ENCODE results near the gene NMB.

The NMB gene

GRCh38 chr15:84616235-84616634 lies 41.8 kb downstream of the NMB start:
- FAIRE-seq (no peak), DNase-seq (ENCODE audit: insufficient read length, low spot score) (no peak)
- TF ChIP-seq POLR2A (IDR thresholded peaks at IDR 0.05; ENCODE audit: low read depth, low read length) = no peak

DNA sequence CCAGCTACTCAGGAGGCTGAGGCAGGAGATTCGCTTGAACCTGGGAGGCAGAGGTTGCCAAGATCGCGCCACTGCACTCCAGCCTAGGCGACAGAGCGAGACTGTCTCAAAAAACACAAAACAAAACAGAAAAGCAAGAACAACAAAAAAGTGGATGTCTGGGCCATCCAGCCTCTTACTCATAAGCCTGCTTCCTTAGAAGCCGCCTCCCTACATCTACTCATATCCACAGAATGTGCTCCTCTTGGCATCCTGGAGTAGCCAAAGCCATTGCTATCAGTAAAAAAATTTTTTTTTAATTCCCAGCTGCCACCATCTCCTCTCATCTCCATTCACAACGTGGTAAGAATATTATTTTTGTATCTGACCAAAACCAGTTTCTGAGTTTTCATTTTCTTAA lies 46.4 kb downstream of the NMB start:
- TF ChIP-seq POLR2A (IDR thresholded peaks at IDR 0.05; ENCODE audit: low read depth, low read length) = no peak
- FAIRE-seq (no peak), DNase-seq (ENCODE audit: insufficient read length, low spot score) (no peak)

DNA sequence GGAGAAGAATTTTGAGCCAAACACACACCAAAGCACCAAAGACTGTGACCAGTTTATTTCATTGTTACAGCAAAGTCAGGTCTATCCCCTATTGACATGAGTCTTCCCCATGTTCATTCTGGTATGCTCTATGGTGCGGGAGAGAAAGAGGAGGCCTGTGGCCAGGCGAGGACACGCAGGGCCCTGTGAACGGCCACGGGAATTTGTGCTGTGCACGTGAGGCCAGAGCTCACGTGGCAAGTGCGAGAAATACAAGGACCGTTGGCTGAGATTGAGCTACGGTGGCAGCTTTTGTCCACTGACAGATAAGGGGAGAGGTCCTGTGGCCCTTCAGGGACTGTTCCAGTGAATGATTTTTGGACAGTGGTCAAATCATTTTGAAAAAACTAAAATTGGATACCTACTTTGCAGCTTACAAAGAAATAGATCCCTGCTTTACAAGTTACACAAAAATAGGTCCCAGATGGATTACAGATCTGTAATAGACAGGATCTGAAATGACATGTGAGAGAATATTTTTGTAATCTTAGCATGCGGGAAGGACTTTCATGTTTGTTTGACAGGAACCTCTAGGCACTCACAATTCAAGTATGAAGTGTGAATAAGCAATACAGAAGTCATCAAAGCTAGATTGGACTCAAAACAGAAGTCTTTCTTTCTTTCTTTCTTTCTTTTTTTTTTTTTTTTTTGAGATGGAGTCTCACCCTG lies 48.0 kb downstream of the NMB start:
- no peak for DNase-seq (ENCODE audit: insufficient read length, low spot score)
- FAIRE-seq = no peak
- no peak for TF ChIP-seq POLR2A (IDR thresholded peaks at IDR 0.05; ENCODE audit: low read depth, low read length)

- TF ChIP-seq POLR2A (IDR thresholded peaks at IDR 0.05; ENCODE audit: low read depth, low read length) = no peak
- FAIRE-seq (no peak), DNase-seq (ENCODE audit: insufficient read length, low spot score) (no peak)
Measured at GRCh38 chr15:84608707-84609284, 49.2 kb downstream of the NMB start.

- no peak for DNase-seq (ENCODE audit: insufficient read length, low spot score)
- no peak for TF ChIP-seq POLR2A (IDR thresholded peaks at IDR 0.05; ENCODE audit: low read depth, low read length)
- no peak for FAIRE-seq
Measured at GRCh38 chr15:84606653-84607120, 51.3 kb downstream of the NMB start.

DNA sequence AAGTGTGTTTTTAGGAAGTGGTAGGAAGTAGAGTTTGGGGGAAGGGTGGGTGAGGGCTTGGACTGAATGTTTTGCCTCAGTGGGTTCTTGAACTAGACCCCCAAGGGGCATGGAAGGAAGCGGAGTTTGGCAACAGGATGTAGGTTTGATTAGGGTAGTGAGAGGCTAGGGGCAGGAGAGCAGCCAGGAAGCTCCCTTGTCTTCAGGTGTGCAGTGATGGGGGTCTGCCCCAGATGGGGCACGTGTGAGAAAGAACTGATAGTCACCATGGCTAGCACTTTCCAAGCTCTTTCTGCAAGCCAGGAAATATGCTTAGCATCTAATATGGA lies 52.5 kb downstream of the NMB start:
- FAIRE-seq (no peak), DNase-seq (ENCODE audit: insufficient read length, low spot score) (no peak)
- TF ChIP-seq POLR2A (IDR thresholded peaks at IDR 0.05; ENCODE audit: low read depth, low read length) = no peak
